Thyroid gland (tissue), 4 donors: ENCODE results near the gene PLEKHG3. TPM values are rescaled to one million over a fixed set of nuclear protein-coding genes. Genes with fewer than 3 reads are reported as not detected.

Source experiments
- DNase-seq, 2 donors: peaks; one replicate each; pipeline ENCODE4 v3.0.0-alpha.2; 2019
- H3K27ac ChIP-seq, 3 donors: fragments of 200-600 bp; sonication (generic); 1 replicate in 2 of 3; 2 replicates in 1 of 3; pipeline ENCODE4 v1.5.1; 2016 to 2019; ENCODE audit warnings: mild to moderate bottlenecking in 1 of 3, moderate library complexity in 1 of 3
- H3K27me3 ChIP-seq: fragments of 200-600 bp; sonication (generic); one replicate; pipeline ENCODE4 v1.5.1; 2019
- H3K36me3 ChIP-seq, 2 donors: fragments of 200-600 bp; sonication (generic); one replicate each; pipeline ENCODE4 v1.5.1; 2016 to 2019
- H3K4me1 ChIP-seq, 2 donors: fragments of 200-600 bp; sonication (generic); one replicate each; pipeline ENCODE4 v1.5.1; 2017 to 2019
- H3K4me3 ChIP-seq, 3 donors: fragments of 200-600 bp; sonication (generic); replicated peaks in 1 of 3; 1 replicate in 2 of 3; 2 replicates in 1 of 3; pipeline ENCODE4 v1.5.1; 2016; ENCODE audit warnings: mild to moderate bottlenecking in 1 of 3
- H3K9me3 ChIP-seq: fragments of 200-600 bp; sonication (generic); one replicate; pipeline ENCODE4 v1.5.1; 2017
- POLR2A ChIP-seq, 2 donors: fragments of 450-650 bp; IDR thresholded peaks; one replicate each; pipeline ENCODE4 v1.6.1; 2017; ENCODE audit warnings: antibody characterized with exemption in 2 of 2, mild to moderate bottlenecking in 2 of 2, moderate library complexity in 1 of 2
- WGBS, 2 donors: methylation state at CpG; one replicate each; pipeline ENCODE4 v1.1.5; 2017; 5-methylcytosine and 5-hydroxymethylcytosine counted together
- intact Hi-C: fragments of 100-400 bp; cut with DNase I; formaldehyde crosslinking; loops from one replicate; pipeline ENCODE4 v1.15.1; 2023
- total RNA-seq, 4 donors: library from RNA; depleted of rRNA; stranded (reverse); fragments of >200 nt; gene quantifications; one replicate each; pipeline ENCODE4 v1.2.3, GENCODE V29; 2016
- TF ChIP-seq, protein P1 (sequence below), 6 experiments: fragments of 200-600 bp in 3 of 6; fragments of 450-650 bp in 3 of 6; sonication (generic) in 3 of 6; IDR thresholded peaks; one replicate each; pipeline ENCODE4 v1.5.1; 2016 to 2019; ENCODE audit warnings: antibody characterized with exemption in 6 of 6, mild to moderate bottlenecking in 2 of 6, inconsistent platforms in 1 of 6, moderate library complexity in 1 of 6

PLEKHG3 gene
- total RNA-seq, 4 donors from 2014 or later = 41.0 to 83.0 (median 54.6) TPM

DNA sequence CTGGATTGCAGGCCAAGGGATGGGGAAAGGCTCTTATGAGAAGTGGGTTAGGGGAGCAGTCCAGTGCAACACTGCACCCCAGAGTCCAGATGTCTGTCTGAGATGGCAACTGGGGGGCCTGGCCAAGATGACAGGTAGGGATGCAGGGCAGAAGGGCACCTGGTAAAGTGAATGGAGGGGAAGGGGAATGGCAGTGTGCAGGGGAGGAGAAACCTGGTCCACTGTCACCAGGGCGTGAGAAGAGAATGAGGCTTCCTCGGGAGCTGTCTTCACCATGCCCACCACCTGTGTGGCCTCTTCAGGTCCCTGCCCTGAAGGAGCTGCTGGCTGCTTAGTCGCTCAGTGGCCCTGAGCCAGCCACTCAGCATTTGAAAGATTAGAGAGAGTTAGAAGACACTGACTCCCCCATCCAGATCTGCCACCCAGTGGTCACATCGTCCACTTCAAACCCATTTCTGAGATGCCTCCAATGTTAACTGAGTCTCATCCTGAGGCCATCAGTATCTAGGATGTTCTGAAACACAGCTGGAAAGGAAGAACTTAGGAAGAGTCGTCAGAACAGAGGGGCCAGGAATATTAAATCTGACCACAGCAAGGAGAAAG, 57.3 kb downstream of the PLEKHG3 start:
- peaks cover 41 to 53% of the 10 kb centered on the region in 2 donors for H3K4me1 ChIP-seq
- DNase-seq = peak; percentile 87 to 88
- 19 to 46% methylated on average over 5 of the region's 5 CpGs for WGBS, 2 donors

DNA sequence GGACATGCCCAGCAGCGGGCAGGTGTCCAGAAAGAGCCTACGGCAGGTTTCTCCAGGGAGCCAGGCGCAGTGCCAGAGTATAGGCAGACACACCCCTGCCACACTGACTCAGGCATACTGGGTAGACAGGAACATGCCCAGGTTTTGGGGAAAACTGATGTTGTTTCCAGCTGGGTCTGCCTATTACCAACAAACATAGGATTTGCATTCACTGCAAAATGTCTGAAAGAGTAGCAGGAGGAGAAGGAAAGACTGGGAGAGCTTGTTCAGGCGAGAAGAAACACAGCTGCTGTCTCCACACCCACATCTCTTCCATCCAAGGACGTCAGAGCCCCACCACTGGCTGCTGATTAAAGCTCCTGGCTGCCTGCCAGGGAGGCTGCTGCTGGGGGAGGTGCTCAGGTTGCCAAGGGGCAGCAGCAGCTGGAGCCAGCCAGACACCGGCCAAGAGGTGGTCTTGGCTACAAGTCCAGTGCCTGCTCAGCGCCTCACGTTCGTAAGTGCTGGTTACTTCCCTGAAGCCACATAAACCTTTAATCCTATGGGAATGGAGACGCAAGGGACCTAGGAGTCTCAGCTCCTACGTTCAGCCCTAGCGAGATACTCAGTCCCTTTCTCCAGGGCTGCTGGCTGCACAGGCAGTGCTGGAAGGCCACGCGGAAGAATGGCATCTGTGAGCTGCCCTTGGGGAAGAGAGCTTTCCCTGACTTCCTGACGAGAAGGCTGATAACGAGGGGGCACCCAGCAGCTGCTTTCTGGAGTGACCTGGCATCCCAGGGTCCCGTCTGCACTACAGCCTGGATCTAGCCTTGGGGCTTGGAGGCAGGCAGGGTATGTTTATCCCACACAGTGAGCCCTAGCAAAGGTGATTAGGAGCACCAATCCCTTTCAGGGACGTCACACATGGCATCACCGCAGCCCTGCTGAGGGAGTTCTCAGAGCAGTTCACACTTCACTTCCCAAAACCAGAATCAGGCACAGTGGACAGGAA, 58.1 kb downstream of the PLEKHG3 start:
- peaks cover 37 to 46% of the 10 kb centered on the region in 2 donors for H3K4me1 ChIP-seq
- no peak overlapping the region for H3K4me3 ChIP-seq
- intact Hi-C loops = no loop called here
- peak; percentile 93 to 95 for DNase-seq
- peak overlapping the region; percentile 25 to 79 (median 65) for H3K27ac ChIP-seq
- H3K36me3 ChIP-seq = no peaks in the 10 kb centered on the region
- H3K9me3 ChIP-seq = no peaks in the 10 kb centered on the region
- WGBS, 2 donors = 15 to 16% methylated on average over 15 of the region's 19 CpGs
- H3K27me3 ChIP-seq = no peaks in the 10 kb centered on the region
- TF ChIP-seq, protein P1, sequence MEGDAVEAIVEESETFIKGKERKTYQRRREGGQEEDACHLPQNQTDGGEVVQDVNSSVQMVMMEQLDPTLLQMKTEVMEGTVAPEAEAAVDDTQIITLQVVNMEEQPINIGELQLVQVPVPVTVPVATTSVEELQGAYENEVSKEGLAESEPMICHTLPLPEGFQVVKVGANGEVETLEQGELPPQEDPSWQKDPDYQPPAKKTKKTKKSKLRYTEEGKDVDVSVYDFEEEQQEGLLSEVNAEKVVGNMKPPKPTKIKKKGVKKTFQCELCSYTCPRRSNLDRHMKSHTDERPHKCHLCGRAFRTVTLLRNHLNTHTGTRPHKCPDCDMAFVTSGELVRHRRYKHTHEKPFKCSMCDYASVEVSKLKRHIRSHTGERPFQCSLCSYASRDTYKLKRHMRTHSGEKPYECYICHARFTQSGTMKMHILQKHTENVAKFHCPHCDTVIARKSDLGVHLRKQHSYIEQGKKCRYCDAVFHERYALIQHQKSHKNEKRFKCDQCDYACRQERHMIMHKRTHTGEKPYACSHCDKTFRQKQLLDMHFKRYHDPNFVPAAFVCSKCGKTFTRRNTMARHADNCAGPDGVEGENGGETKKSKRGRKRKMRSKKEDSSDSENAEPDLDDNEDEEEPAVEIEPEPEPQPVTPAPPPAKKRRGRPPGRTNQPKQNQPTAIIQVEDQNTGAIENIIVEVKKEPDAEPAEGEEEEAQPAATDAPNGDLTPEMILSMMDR (IDR thresholded peaks at IDR 0.05) = no peak
- TF ChIP-seq POLR2A (IDR thresholded peaks at IDR 0.05) = no peak

More for the DNA sequence above, 57.3 kb downstream of the PLEKHG3 start:
- Histone ChIP-seq H3K27ac (peak overlapping the region; percentile 25 to 79 (median 65)), H3K9me3 (no peaks in the 10 kb centered on the region), H3K4me3 (no peak overlapping the region), H3K27me3 (no peaks in the 10 kb centered on the region), H3K36me3 (no peaks in the 10 kb centered on the region)
- intact Hi-C loops = no loop called here
- no peak for TF ChIP-seq POLR2A (IDR thresholded peaks at IDR 0.05)
- TF ChIP-seq, protein P1 (IDR thresholded peaks at IDR 0.05) = peak in 4 of 6 experiments; percentile 24 to 56 (median 46)

GRCh38 chr14:64763085-64763782, 59.0 kb downstream of the PLEKHG3 start:
- no peak overlapping the region for H3K4me3 ChIP-seq
- H3K27me3 ChIP-seq = no peaks in the 10 kb centered on the region
- intact Hi-C loops = no loop called here
- no peak for DNase-seq
- H3K4me1 ChIP-seq = peaks cover 28 to 41% of the 10 kb centered on the region in 2 donors
- no peak for TF ChIP-seq POLR2A (IDR thresholded peaks at IDR 0.05)
- TF ChIP-seq, protein P1 (IDR thresholded peaks at IDR 0.05) = no peak
- H3K27ac ChIP-seq = no peak overlapping the region
- no peaks in the 10 kb centered on the region for H3K9me3 ChIP-seq
- 91 to 92% methylated on average over 11 of the region's 11 CpGs for WGBS, 2 donors
- no peaks in the 10 kb centered on the region for H3K36me3 ChIP-seq

- no peak for DNase-seq
- no peak overlapping the region for H3K4me3 ChIP-seq
- no peaks in the 10 kb centered on the region for H3K36me3 ChIP-seq
- H3K27ac ChIP-seq = no peak overlapping the region
- intact Hi-C loops = loop anchor here (2.0 kb wide), 1 partner anchor 91 kb away; no protein-coding TSS in a partner anchor
- no peaks in the 10 kb centered on the region for H3K27me3 ChIP-seq
- H3K9me3 ChIP-seq = no peaks in the 10 kb centered on the region
- WGBS, 2 donors = 73 to 80% methylated on average over 12 to 18 of the region's 18 CpGs
- H3K4me1 ChIP-seq = peaks cover 21 to 33% of the 10 kb centered on the region in 2 donors
- TF ChIP-seq, protein P1 (IDR thresholded peaks at IDR 0.05) = no peak
- TF ChIP-seq POLR2A (IDR thresholded peaks at IDR 0.05) = no peak
These were observed 59.8 kb downstream of the PLEKHG3 start for GRCh38 chr14:64763801-64764621.
